ENCODE results near the gene SLC25A11.
A peak's percentile ranks its signal among the peaks of the same experiment; 100 is the strongest.

Gene SLC25A11

DNA sequence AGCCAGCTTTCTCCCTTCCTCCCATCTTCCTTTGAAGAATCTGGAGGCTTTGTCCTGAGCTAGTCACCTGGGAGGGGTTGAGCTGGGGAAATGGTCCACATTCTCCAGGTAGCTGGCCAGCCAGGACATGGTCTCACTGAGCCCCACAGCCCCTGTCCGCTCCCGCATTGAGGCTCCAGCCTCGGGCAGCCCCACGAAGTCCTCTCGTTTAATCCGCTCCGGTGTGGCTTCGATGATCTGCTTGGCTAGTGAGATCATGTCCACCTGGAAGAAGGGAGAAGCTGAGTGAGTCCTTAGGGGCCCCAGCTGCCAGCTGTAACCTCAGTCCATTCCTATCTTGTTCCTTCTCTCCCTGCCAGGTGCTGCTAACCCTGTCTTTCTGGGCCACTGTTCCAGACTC lies 30.4 kb upstream of the SLC25A11 start:
- no peak overlapping the region for H3K9ac ChIP-seq (ENCODE audit: low read depth, low read length)
- peaks cover 5% of the 10 kb centered on the region; the same call in 1 of the 2 replicates for H3K36me3 ChIP-seq (ENCODE audit: insufficient read depth, low read length)
- no peaks in the 10 kb centered on the region for H3K9me3 ChIP-seq (ENCODE audit: control insufficient read depth, insufficient read depth, low read length)
- peaks cover 15% of the 10 kb centered on the region for H3K4me1 ChIP-seq (ENCODE audit: insufficient read depth, low read length)

DNA sequence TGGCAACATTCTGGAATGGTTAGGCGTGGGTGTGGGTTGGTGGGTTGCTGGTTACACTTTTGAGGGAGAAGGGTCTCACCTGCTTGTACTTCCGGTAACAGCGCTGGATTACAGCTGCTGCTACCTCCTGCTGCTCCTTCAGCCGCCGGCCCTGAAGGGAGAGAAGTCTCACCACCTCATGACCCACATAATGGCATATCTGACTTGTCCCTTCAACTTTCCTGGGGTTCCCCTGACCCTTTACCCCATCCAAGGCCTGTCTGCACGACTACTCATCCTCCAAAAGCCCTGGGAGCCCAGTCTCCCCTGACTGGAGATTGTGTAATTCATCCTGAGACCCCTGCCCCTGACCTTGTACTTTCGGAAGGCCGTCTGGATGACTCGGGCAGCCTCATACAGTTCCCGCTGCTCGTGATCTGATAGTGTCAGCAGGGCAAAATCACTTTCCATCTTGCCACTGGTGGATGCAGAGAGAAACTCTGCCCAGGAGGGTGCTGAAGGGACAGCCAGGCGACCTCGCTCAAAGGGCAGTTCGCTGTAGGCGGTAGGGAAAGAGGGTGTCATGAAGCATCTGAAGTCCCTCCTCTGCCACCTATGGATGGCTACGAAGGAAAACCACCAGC lies 29.8 kb upstream of the SLC25A11 start:
- H3K4me1 ChIP-seq (ENCODE audit: insufficient read depth, low read length) = peaks cover 15% of the 10 kb centered on the region
- peak overlapping the region; percentile 73 for H3K9ac ChIP-seq (ENCODE audit: low read depth, low read length)
- H3K9me3 ChIP-seq (ENCODE audit: control insufficient read depth, insufficient read depth, low read length) = no peaks in the 10 kb centered on the region
- peaks cover 5% of the 10 kb centered on the region; the same call in 1 of the 2 replicates for H3K36me3 ChIP-seq (ENCODE audit: insufficient read depth, low read length)

DNA sequence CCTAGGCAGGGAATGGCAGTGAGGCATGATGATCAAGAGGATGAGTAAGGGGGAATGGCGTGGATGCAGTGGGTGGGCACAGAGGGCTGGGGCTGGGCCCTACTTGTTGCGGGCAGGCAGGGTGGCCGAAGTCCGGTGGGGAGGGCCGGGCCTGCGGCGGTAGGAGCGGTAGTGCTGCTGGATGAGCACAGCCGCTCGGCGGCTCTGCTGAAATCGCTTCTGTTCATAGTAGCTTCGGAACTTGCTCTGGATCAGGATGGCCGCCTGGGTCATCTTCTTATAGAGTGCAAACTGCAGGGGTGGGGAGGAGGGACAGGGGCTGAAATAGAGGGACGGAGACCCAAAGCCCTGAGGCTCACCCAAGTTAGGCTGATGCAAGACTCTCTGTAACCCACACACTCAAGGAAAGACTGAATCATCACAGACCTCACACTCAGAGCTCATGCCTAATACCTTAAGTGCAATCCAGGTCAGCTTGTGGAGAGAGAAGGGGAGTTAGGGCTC lies 29.3 kb upstream of the SLC25A11 start:
- Histone ChIP-seq H3K9ac (ENCODE audit: low read depth, low read length) (peak overlapping the region; percentile 73), H3K4me1 (ENCODE audit: insufficient read depth, low read length) (peaks cover 15% of the 10 kb centered on the region), H3K9me3 (ENCODE audit: control insufficient read depth, insufficient read depth, low read length) (no peaks in the 10 kb centered on the region), H3K36me3 (ENCODE audit: insufficient read depth, low read length) (peaks cover 5% of the 10 kb centered on the region; the same call in 1 of the 2 replicates)

DNA sequence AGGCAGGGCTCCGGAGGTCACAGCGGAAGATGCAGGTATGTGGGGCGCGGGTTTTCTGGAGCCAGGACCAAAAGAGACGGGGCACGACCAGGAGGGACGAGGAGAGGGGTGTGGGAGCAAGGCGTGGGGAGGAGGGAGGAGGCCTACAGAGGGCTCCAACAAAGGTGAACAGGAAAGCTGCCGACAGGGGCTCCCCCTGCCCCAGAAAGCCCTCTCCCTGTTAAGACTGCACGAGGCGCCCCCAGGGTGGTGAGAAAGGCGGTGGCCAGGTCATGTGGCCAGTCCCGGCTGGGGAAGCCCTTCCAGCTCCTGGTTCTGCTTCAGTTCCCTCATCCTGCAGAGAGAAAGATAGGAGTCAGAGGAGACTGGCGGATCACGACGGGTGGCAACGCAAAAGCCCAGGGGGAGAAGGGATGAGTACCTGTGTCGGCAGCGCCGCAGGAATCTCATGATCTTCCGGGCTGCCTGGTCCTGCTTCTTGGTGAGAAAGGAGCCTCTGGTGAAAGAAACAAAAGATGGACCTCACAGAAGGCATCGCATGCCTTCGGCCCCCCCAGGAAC lies 28.7 kb upstream of the SLC25A11 start:
- Histone ChIP-seq H3K36me3 (ENCODE audit: insufficient read depth, low read length) (peaks cover 5% of the 10 kb centered on the region; the same call in 1 of the 2 replicates), H3K9me3 (ENCODE audit: control insufficient read depth, insufficient read depth, low read length) (no peaks in the 10 kb centered on the region), H3K9ac (ENCODE audit: low read depth, low read length) (peak overlapping the region; percentile 73), H3K4me1 (ENCODE audit: insufficient read depth, low read length) (peaks cover 15% of the 10 kb centered on the region)

- peaks cover 11% of the 10 kb centered on the region for H3K4me1 ChIP-seq (ENCODE audit: insufficient read depth, low read length)
- H3K9ac ChIP-seq (ENCODE audit: low read depth, low read length) = peak within 1 kb of the TSS; percentile 73
- peaks cover 5% of the 10 kb centered on the region for H3K36me3 ChIP-seq (ENCODE audit: insufficient read depth, low read length)
- H3K9me3 ChIP-seq (ENCODE audit: control insufficient read depth, insufficient read depth, low read length) = no peaks in the 10 kb centered on the region
Measured at GRCh38 chr17:4967539-4968485, 28.0 kb upstream of the SLC25A11 start, which contains the start of gene SPAG7. TSS of gene SPAG7 (minus strand) at chr17:4967817. CDS start at chr17:4967804, 13 bp downstream.

DNA sequence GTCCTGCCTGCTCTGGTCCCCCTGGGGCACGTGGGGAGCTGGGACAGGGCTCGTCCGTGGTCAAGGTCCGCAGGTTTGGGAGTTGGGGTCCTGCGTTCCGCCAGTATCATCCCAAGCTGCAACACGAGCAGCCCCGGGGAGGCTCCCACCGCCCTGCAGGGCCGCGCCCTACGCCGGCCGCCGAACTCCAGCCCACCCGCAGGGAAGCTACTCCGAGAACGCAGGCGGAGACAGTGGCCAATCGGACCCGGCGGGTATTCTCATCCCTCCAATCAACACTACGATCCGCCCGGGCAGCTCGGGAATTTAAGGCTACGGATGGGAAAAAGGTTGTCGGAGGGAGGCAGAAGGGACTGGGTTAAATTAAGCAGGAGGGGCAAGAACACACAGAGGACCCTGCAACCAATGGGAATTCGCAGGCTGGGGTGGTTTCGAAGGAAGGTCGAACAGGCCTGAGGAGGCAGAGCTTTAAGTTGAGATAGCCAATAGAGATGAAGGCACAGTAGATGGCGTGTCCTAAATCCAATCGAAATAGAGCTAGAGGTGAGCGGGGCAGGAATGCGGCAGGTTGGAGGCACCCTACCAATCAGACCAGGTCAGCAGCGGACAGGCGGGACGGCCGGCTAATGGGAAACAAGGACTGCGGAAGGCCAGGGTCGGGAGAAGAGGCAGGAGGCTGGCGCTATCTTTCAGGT lies 27.1 kb upstream of the SLC25A11 start:
- Histone ChIP-seq H3K4me1 (ENCODE audit: insufficient read depth, low read length) (peaks cover 11% of the 10 kb centered on the region), H3K9ac (ENCODE audit: low read depth, low read length) (peak overlapping the region; percentile 73), H3K9me3 (ENCODE audit: control insufficient read depth, insufficient read depth, low read length) (no peaks in the 10 kb centered on the region), H3K36me3 (ENCODE audit: insufficient read depth, low read length) (peaks cover 5% of the 10 kb centered on the region)

DNA sequence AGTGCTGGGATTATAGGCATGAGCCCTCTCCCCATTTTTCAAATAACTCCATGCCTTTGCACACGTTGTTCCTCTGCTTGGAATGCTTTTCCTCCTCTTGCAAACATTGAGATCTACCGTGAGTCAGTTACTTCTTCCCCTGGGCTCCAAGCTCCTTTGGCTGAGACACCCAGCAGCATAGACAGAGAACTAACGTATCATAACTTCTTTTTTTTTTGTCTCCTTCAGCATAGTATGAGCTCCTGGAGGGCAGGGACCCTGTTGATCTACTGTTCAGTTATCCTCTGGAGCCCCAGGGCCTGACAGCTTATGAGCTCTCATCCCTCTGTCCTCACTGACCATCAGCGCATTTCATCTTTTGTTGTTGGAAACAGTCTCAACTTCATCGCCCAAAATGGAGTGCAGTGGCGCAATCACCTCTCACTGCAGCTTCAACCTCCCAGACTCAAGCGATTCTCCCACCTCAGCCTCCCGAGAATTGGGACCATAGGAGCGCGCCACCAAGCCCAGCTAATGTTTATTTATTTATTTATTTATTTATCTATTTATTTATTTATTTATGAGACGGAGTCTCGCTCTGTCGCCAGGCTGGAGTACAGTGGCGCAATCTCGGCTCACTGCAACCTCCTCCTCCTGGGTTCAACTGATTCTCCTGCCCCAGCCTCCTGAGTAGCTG lies 25.6 kb upstream of the SLC25A11 start:
- peaks cover 5% of the 10 kb centered on the region for H3K36me3 ChIP-seq (ENCODE audit: insufficient read depth, low read length)
- peaks cover 11% of the 10 kb centered on the region for H3K4me1 ChIP-seq (ENCODE audit: insufficient read depth, low read length)
- H3K9me3 ChIP-seq (ENCODE audit: control insufficient read depth, insufficient read depth, low read length) = no peaks in the 10 kb centered on the region
- H3K9ac ChIP-seq (ENCODE audit: low read depth, low read length) = no peak overlapping the region

DNA sequence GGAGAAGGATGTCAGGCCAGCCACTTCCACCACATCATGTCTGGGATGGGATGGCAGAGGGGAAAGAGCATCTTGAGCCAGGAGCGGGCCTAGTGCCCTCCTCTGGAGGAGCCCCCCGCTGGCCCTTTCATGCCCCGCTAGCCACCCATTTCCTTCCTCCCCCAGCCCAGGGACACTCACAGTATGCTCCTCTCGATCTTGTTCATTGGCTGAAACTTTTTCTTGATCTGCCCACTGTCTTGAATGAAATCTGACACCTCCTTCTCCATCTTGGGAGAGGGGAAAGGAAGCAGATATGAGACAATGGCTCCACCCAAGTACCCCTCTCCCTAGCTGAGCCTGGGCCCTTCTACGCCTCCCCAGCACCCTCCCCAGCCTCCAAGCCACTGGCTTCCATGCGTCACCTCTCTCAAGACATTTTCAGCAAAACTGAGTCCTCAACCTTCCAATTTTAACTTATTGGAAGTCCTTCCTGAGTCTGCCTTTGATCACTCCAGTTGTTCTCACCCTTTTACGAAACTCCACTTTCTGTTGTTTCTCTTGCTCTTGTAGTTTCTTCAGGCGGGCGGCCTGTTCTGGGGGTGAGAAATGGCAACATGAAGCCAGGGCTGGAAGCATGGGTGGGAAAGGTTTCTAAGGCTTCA lies 20.6 kb upstream of the SLC25A11 start:
- no peaks in the 10 kb centered on the region; the same call in 1 of the 2 replicates for H3K36me3 ChIP-seq (ENCODE audit: insufficient read depth, low read length)
- H3K4me1 ChIP-seq (ENCODE audit: insufficient read depth, low read length) = no peaks in the 10 kb centered on the region; the same call in 1 of the 2 replicates
- no peak overlapping the region for H3K9ac ChIP-seq (ENCODE audit: low read depth, low read length)
- H3K9me3 ChIP-seq (ENCODE audit: control insufficient read depth, insufficient read depth, low read length) = no peaks in the 10 kb centered on the region

DNA sequence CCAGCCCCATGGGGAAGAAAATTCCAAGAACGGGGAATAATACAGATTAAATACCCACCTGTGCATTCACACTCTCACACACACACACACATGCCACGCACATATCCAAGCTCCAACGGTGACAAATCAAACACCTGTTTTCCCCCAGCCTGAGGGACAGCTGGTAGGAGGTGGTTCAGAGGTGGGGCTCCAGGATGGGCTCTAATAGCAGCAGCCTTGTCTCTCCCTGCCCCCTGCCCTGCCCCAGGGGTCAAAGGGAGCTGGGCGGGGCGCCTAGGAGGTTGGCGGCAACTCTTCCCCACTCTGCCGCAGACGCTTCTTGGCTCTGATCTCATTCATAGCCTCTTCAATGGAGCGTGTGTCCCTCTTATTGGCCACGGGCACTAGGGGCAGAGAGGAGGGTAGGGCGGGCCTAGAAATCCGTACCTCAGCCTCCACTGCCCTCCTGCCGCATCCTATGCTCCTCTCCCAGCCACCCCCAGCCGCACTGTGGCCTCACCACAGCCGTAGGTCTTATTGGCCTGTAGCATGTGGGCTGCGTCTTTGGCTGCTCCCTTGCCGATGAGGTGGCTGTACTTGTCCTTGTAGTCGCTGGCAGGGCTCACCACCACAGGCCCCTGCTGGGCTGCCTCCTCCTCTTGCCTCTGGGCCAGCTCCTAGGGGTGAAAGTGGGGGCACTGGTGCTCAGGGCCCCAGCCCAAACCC lies 19.6 kb upstream of the SLC25A11 start:
- Histone ChIP-seq H3K9me3 (ENCODE audit: control insufficient read depth, insufficient read depth, low read length) (no peaks in the 10 kb centered on the region), H3K36me3 (ENCODE audit: insufficient read depth, low read length) (no peaks in the 10 kb centered on the region; the same call in 1 of the 2 replicates), H3K9ac (ENCODE audit: low read depth, low read length) (no peak overlapping the region), H3K4me1 (ENCODE audit: insufficient read depth, low read length) (no peaks in the 10 kb centered on the region; the same call in 1 of the 2 replicates)

- Histone ChIP-seq H3K4me1 (ENCODE audit: insufficient read depth, low read length) (no peaks in the 10 kb centered on the region; the same call in 1 of the 2 replicates), H3K9me3 (ENCODE audit: control insufficient read depth, insufficient read depth, low read length) (no peaks in the 10 kb centered on the region), H3K36me3 (ENCODE audit: insufficient read depth, low read length) (no peaks in the 10 kb centered on the region; the same call in 1 of the 2 replicates), H3K9ac (ENCODE audit: low read depth, low read length) (no peak overlapping the region)
Measured at GRCh38 chr17:4958102-4958501, 18.3 kb upstream of the SLC25A11 start.

- Histone ChIP-seq H3K4me1 (ENCODE audit: insufficient read depth, low read length) (peaks cover 4% of the 10 kb centered on the region; the same call in 1 of the 2 replicates), H3K9ac (ENCODE audit: low read depth, low read length) (no peak overlapping the region), H3K36me3 (ENCODE audit: insufficient read depth, low read length) (no peaks in the 10 kb centered on the region), H3K9me3 (ENCODE audit: control insufficient read depth, insufficient read depth, low read length) (no peaks in the 10 kb centered on the region)
Measured at GRCh38 chr17:4956493-4957061, 16.7 kb upstream of the SLC25A11 start.

GRCh38 chr17:4955091-4955490 lies 15.2 kb upstream of the SLC25A11 start:
- Histone ChIP-seq H3K9me3 (ENCODE audit: control insufficient read depth, insufficient read depth, low read length) (no peaks in the 10 kb centered on the region), H3K36me3 (ENCODE audit: insufficient read depth, low read length) (no peaks in the 10 kb centered on the region), H3K9ac (ENCODE audit: low read depth, low read length) (no peak overlapping the region), H3K4me1 (ENCODE audit: insufficient read depth, low read length) (peaks cover 5% of the 10 kb centered on the region; the same call in 1 of the 2 replicates)

All from ES-I3 (cell line).